Measurements from ENCODE around the gene ERLEC1. TPM values are rescaled to one million over a fixed set of nuclear protein-coding genes. Genes with fewer than 3 reads are reported as not detected.

Gene ERLEC1
- total RNA-seq, 2 donors from 2014 or later, result 33.4 to 38.4 TPM

GRCh38 chr2:53770264-53770663, 16.6 kb upstream of the ERLEC1 start:
- Histone ChIP-seq H3K9ac (ENCODE audit: extremely low read depth, low read length, poor library complexity, severe bottlenecking) (no peak overlapping the region), H3K9me3 (ENCODE audit: control insufficient read depth, low read length) (no peaks in the 10 kb centered on the region), H3K4me1 (ENCODE audit: control insufficient read depth, insufficient read depth, low read length) (no peaks in the 10 kb centered on the region), H3K27me3 (ENCODE audit: control insufficient read depth, insufficient read depth, low read length, poor library complexity, severe bottlenecking) (no peaks in the 10 kb centered on the region), H3K4me3 (ENCODE audit: low read length) (no peak overlapping the region), H3K27ac (ENCODE audit: low read depth, low read length) (no peak overlapping the region), H3K36me3 (ENCODE audit: control insufficient read depth, insufficient read depth, low read length) (peaks cover 17% of the 10 kb centered on the region)
- Mint-ChIP-seq H3K27ac (no peak overlapping the region), H3K4me1 (peaks cover 16% of the 10 kb centered on the region), H3K27me3 (ENCODE audit: insufficient read depth) (no peaks in the 10 kb centered on the region), H3K4me3 (no peak overlapping the region), H3K9me3 (no peaks in the 10 kb centered on the region), H3K36me3 (ENCODE audit: low read depth) (peaks cover 17% of the 10 kb centered on the region)
- WGBS, 2 experiments (ENCODE audit: insufficient coverage in 1 of 2, insufficient read length in 1 of 2), result 95 to 100% methylated on average over 4 of the region's 4 CpGs
- TF ChIP-seq CTCF (conservative IDR thresholded peaks at IDR 0.05), result no peak
- DNase-seq, result no peak

GRCh38 chr2:53777134-53777533, 9.7 kb upstream of the ERLEC1 start:
- peaks cover 43% of the 10 kb centered on the region for H3K36me3 Mint-ChIP-seq (ENCODE audit: low read depth)
- Histone ChIP-seq H3K9ac (ENCODE audit: extremely low read depth, low read length, poor library complexity, severe bottlenecking) (no peak overlapping the region), H3K27me3 (ENCODE audit: control insufficient read depth, insufficient read depth, low read length, poor library complexity, severe bottlenecking) (no peaks in the 10 kb centered on the region), H3K4me3 (ENCODE audit: low read length) (no peak overlapping the region), H3K4me1 (ENCODE audit: control insufficient read depth, insufficient read depth, low read length) (peaks cover 2% of the 10 kb centered on the region), H3K36me3 (ENCODE audit: control insufficient read depth, insufficient read depth, low read length) (peaks cover 47% of the 10 kb centered on the region), H3K27ac (ENCODE audit: low read depth, low read length) (no peak overlapping the region), H3K9me3 (ENCODE audit: control insufficient read depth, low read length) (no peaks in the 10 kb centered on the region)
- H3K9me3 Mint-ChIP-seq, result no peaks in the 10 kb centered on the region
- no peak overlapping the region for H3K27ac Mint-ChIP-seq
- peaks cover 3% of the 10 kb centered on the region for H3K4me1 Mint-ChIP-seq
- DNase-seq, result no peak
- WGBS, 2 experiments (ENCODE audit: insufficient coverage in 1 of 2, insufficient read length in 1 of 2), result 83 to 100% methylated on average over 1 of the region's 1 CpG
- no peaks in the 10 kb centered on the region for H3K27me3 Mint-ChIP-seq (ENCODE audit: insufficient read depth)
- H3K4me3 Mint-ChIP-seq, result no peak overlapping the region
- no peak for TF ChIP-seq CTCF (conservative IDR thresholded peaks at IDR 0.05)

- H3K4me1 ChIP-seq (ENCODE audit: control insufficient read depth, insufficient read depth, low read length), result peaks cover 2% of the 10 kb centered on the region
- no peak for TF ChIP-seq CTCF (conservative IDR thresholded peaks at IDR 0.05)
- no peaks in the 10 kb centered on the region for H3K9me3 ChIP-seq (ENCODE audit: control insufficient read depth, low read length)
- Mint-ChIP-seq H3K9me3 (no peaks in the 10 kb centered on the region), H3K4me3 (no peak overlapping the region), H3K4me1 (peaks cover 9% of the 10 kb centered on the region), H3K36me3 (ENCODE audit: low read depth) (peaks cover 43% of the 10 kb centered on the region), H3K27me3 (ENCODE audit: insufficient read depth) (no peaks in the 10 kb centered on the region), H3K27ac (no peak overlapping the region)
- no peaks in the 10 kb centered on the region for H3K27me3 ChIP-seq (ENCODE audit: control insufficient read depth, insufficient read depth, low read length, poor library complexity, severe bottlenecking)
- 97 to 100% methylated on average over 1 to 4 of the region's 5 CpGs for WGBS, 2 experiments (ENCODE audit: insufficient coverage in 1 of 2, insufficient read length in 1 of 2)
- H3K27ac ChIP-seq (ENCODE audit: low read depth, low read length), result no peak overlapping the region
- H3K4me3 ChIP-seq (ENCODE audit: low read length), result no peak overlapping the region
- no peak for DNase-seq
- peaks cover 42% of the 10 kb centered on the region for H3K36me3 ChIP-seq (ENCODE audit: control insufficient read depth, insufficient read depth, low read length)
- H3K9ac ChIP-seq (ENCODE audit: extremely low read depth, low read length, poor library complexity, severe bottlenecking), result no peak overlapping the region
Observed at GRCh38 chr2:53778536-53779162, 8.2 kb upstream of the ERLEC1 start.

Measured in endodermal cell (in vitro differentiated cells).